Measurements from ENCODE around the gene L1CAM. TPM values are rescaled to one million over a fixed set of nuclear protein-coding genes. Genes with fewer than 3 reads are reported as not detected.

The L1CAM gene
- total RNA-seq, 1 experiment from 2014 or later, result 0.64 TPM

- POLR2A ChIA-PET (ENCODE audit: low non-redundant PET), result no interaction called here
- BruUV-seq (replicated peaks), result no TSS peak
Measured at GRCh38 chrX:153884590-153884989, 1.4 kb downstream of the L1CAM start.

DNA sequence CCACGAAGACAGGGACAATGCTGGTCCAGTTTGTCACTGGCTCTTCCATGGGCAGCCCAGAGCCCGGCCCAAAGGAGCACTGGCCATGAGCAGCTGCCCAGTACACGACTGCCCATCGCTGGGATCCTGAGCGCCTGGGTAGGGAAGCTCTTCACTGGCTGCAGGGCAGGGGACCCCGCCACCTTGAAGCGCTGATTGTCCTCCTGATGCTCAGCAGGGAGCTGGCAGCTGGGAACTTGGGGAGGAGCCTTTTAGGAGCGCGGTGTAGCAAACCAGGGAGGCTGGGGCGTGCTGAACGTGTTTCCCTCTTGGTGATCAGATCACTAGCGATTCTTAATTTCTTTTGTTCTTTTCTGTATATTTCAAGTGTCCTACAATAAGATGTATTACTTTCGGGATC, 1.8 kb downstream of the L1CAM start:
- Histone ChIP-seq H3K27ac (ENCODE audit: low read depth, low read length, poor library complexity, severe bottlenecking) (no peak overlapping the region), H3K4me3 (ENCODE audit: low read depth, low read length, poor library complexity, severe bottlenecking) (no peak overlapping the region), H3K27me3 (replicated peaks; ENCODE audit: insufficient read depth, low read depth, low read length, poor library complexity) (peaks cover 36% of the 10 kb centered on the region), H3K4me1 (ENCODE audit: insufficient read depth, low read length, poor library complexity, severe bottlenecking) (no peaks in the 10 kb centered on the region), H3K9me3 (ENCODE audit: low read depth, low read length, poor library complexity, severe bottlenecking) (no peaks in the 10 kb centered on the region), H3K36me3 (ENCODE audit: insufficient read depth, low read length, poor library complexity, severe bottlenecking) (no peaks in the 10 kb centered on the region)
- POLR2A ChIA-PET (ENCODE audit: low non-redundant PET), result no interaction called here
- BruUV-seq (replicated peaks), result no TSS peak
- DNase-seq (ENCODE audit: low spot score), result no peak
- intact Hi-C loops (cut with micrococcal nuclease; ENCODE audit: unreplicated experiment), result no loop called here
- TF ChIP-seq, protein P1, sequence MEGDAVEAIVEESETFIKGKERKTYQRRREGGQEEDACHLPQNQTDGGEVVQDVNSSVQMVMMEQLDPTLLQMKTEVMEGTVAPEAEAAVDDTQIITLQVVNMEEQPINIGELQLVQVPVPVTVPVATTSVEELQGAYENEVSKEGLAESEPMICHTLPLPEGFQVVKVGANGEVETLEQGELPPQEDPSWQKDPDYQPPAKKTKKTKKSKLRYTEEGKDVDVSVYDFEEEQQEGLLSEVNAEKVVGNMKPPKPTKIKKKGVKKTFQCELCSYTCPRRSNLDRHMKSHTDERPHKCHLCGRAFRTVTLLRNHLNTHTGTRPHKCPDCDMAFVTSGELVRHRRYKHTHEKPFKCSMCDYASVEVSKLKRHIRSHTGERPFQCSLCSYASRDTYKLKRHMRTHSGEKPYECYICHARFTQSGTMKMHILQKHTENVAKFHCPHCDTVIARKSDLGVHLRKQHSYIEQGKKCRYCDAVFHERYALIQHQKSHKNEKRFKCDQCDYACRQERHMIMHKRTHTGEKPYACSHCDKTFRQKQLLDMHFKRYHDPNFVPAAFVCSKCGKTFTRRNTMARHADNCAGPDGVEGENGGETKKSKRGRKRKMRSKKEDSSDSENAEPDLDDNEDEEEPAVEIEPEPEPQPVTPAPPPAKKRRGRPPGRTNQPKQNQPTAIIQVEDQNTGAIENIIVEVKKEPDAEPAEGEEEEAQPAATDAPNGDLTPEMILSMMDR (conservative IDR thresholded peaks at IDR 0.05; ENCODE audit: low read depth, low read length), result no peak
- no peak for TF ChIP-seq EZH2 (IDR thresholded peaks at IDR 0.05; ENCODE audit: borderline replicate concordance, low read depth, low read length, poor library complexity, severe bottlenecking)
- CTCF ChIA-PET, result interaction anchor here (0.5 kb wide), 1 partner anchor 17 kb away, joined by 4 read pairs; no protein-coding TSS in a partner anchor

More at GRCh38 chrX:153884590-153884989, 1.4 kb downstream of the L1CAM start:
- Histone ChIP-seq H3K27me3 (replicated peaks; ENCODE audit: insufficient read depth, low read depth, low read length, poor library complexity) (peaks cover 36% of the 10 kb centered on the region), H3K4me3 (ENCODE audit: low read depth, low read length, poor library complexity, severe bottlenecking) (no peak overlapping the region), H3K36me3 (ENCODE audit: insufficient read depth, low read length, poor library complexity, severe bottlenecking) (no peaks in the 10 kb centered on the region), H3K9me3 (ENCODE audit: low read depth, low read length, poor library complexity, severe bottlenecking) (no peaks in the 10 kb centered on the region), H3K4me1 (ENCODE audit: insufficient read depth, low read length, poor library complexity, severe bottlenecking) (no peaks in the 10 kb centered on the region), H3K27ac (ENCODE audit: low read depth, low read length, poor library complexity, severe bottlenecking) (no peak overlapping the region)
- DNase-seq (ENCODE audit: low spot score), result no peak
- intact Hi-C loops (cut with micrococcal nuclease; ENCODE audit: unreplicated experiment), result no loop called here
- TF ChIP-seq, protein P1 (conservative IDR thresholded peaks at IDR 0.05; ENCODE audit: low read depth, low read length), result no peak
- no peak for TF ChIP-seq EZH2 (IDR thresholded peaks at IDR 0.05; ENCODE audit: borderline replicate concordance, low read depth, low read length, poor library complexity, severe bottlenecking)
- CTCF ChIA-PET, result interaction anchor here (0.5 kb wide), 1 partner anchor 16 kb away, joined by 4 read pairs; no protein-coding TSS in a partner anchor

- H3K4me3 ChIP-seq (ENCODE audit: low read depth, low read length, poor library complexity, severe bottlenecking), result no peak overlapping the region
- intact Hi-C loops (cut with micrococcal nuclease; ENCODE audit: unreplicated experiment), result no loop called here
- POLR2A ChIA-PET (ENCODE audit: low non-redundant PET), result no interaction called here
Measured at GRCh38 chrX:153883163-153883843, 2.7 kb downstream of the L1CAM start.

More at GRCh38 chrX:153883163-153883843, 2.7 kb downstream of the L1CAM start:
- CTCF ChIA-PET, result no interaction called here
- Histone ChIP-seq H3K4me1 (ENCODE audit: insufficient read depth, low read length, poor library complexity, severe bottlenecking) (no peaks in the 10 kb centered on the region), H3K27ac (ENCODE audit: low read depth, low read length, poor library complexity, severe bottlenecking) (no peak overlapping the region), H3K36me3 (ENCODE audit: insufficient read depth, low read length, poor library complexity, severe bottlenecking) (no peaks in the 10 kb centered on the region), H3K9me3 (ENCODE audit: low read depth, low read length, poor library complexity, severe bottlenecking) (no peaks in the 10 kb centered on the region), H3K27me3 (replicated peaks; ENCODE audit: insufficient read depth, low read depth, low read length, poor library complexity) (peaks cover 36% of the 10 kb centered on the region)
- no peak for TF ChIP-seq EZH2 (IDR thresholded peaks at IDR 0.05; ENCODE audit: borderline replicate concordance, low read depth, low read length, poor library complexity, severe bottlenecking)
- TF ChIP-seq, protein P1 (conservative IDR thresholded peaks at IDR 0.05; ENCODE audit: low read depth, low read length), result no peak
- no peak for DNase-seq (ENCODE audit: low spot score)
- BruUV-seq (replicated peaks), result no TSS peak

Data from A673 (cell line).